COLO668 (cell line): ENCODE measurements around the gene GTF2I.
"Not testable (repeated sequence)": the region's sequence is repeated elsewhere in the genome, so short reads cannot be mapped to it uniquely, and the experiment has no call there.

Experiments
- DNase-seq: peaks from one replicate; lab custom pipeline; 2025; ENCODE audit not compliant: unreplicated experiment; lab: John Stamatoyannopoulos, UW

Gene GTF2I

GRCh38 chr7:74657692-74658177, at the start of gene GTF2I:
TSS of gene GTF2I (plus strand) at chr7:74657718. CDS start at chr7:74689129, 31,411 bp downstream.
- DNase-seq: peak; percentile 67

- no peak for DNase-seq
Measured at GRCh38 chr7:74612015-74612829, 45.3 kb upstream of the GTF2I start.

GRCh38 chr7:74615933-74616780, 41.4 kb upstream of the GTF2I start:
- no peak for DNase-seq

- no peak for DNase-seq
Measured at GRCh38 chr7:74617180-74617744, 40.3 kb upstream of the GTF2I start.

- DNase-seq: no peak
Measured at GRCh38 chr7:74619235-74619860, 38.2 kb upstream of the GTF2I start.

- no peak for DNase-seq
Measured at GRCh38 chr7:74622228-74622749, 35.2 kb upstream of the GTF2I start.

- DNase-seq: no peak
Measured at GRCh38 chr7:74623135-74623534, 34.4 kb upstream of the GTF2I start.

GRCh38 chr7:74625446-74625845, 32.1 kb upstream of the GTF2I start:
- DNase-seq: no peak

GRCh38 chr7:74627661-74628411, 29.7 kb upstream of the GTF2I start:
- DNase-seq: no peak

GRCh38 chr7:74632505-74632904, 25.0 kb upstream of the GTF2I start:
- no peak for DNase-seq

GRCh38 chr7:74633451-74633921, 24.0 kb upstream of the GTF2I start:
- no peak for DNase-seq

- DNase-seq: no peak
Measured at GRCh38 chr7:74637745-74638144, 19.8 kb upstream of the GTF2I start.

GRCh38 chr7:74650055-74650454, 7.5 kb upstream of the GTF2I start:
- not testable (repeated sequence) for DNase-seq

GRCh38 chr7:74650493-74651132, 6.9 kb upstream of the GTF2I start:
- not testable (repeated sequence) for DNase-seq

- DNase-seq: not testable (repeated sequence)
Measured at GRCh38 chr7:74651133-74651504, 6.4 kb upstream of the GTF2I start.

- DNase-seq: no peak
Measured at GRCh38 chr7:74653686-74654181, 3.8 kb upstream of the GTF2I start.

- DNase-seq: no peak
Measured at GRCh38 chr7:74654811-74655210, 2.7 kb upstream of the GTF2I start.

GRCh38 chr7:74655324-74655723, 2.2 kb upstream of the GTF2I start:
- DNase-seq: no peak

- DNase-seq: no peak
Measured at GRCh38 chr7:74655768-74656440, 1.6 kb upstream of the GTF2I start.
